Neuronal stem cell (in vitro differentiated cells): ENCODE measurements around the gene EIF2B2.

Experiments
- DNase-seq: peaks from one replicate; pipeline ENCODE4 v3.0.0-alpha.2; 2013; ENCODE audit warnings: low spot score
- H2AFZ ChIP-seq: one replicate; pipeline ENCODE4 v1.6.1; 2013; ENCODE audit warnings: mild to moderate bottlenecking, low read length, inconsistent platforms
- H2AK5ac ChIP-seq: 2 replicates; pipeline ENCODE4 v1.6.1; 2013; ENCODE audit warnings: low read depth, mild to moderate bottlenecking, inconsistent platforms, low read length, moderate library complexity, mixed read lengths
- H2BK120ac ChIP-seq: 2 replicates; pipeline ENCODE4 v1.6.1; 2013; ENCODE audit warnings: low read depth, mild to moderate bottlenecking, inconsistent platforms, low read length, moderate library complexity, mixed read lengths
- H2BK12ac ChIP-seq: one replicate; pipeline ENCODE4 v1.6.1; 2013; ENCODE audit warnings: low read length, inconsistent platforms
- H2BK15ac ChIP-seq: 2 replicates; pipeline ENCODE4 v1.6.1; 2013; ENCODE audit warnings: mild to moderate bottlenecking, low read length, inconsistent platforms, mixed read lengths
- H2BK5ac ChIP-seq: one replicate; pipeline ENCODE4 v1.6.1; 2013; ENCODE audit warnings: inconsistent platforms, mild to moderate bottlenecking, low read length, moderate library complexity
- H3K14ac ChIP-seq: one replicate; pipeline ENCODE4 v1.6.1; 2013; ENCODE audit warnings: low read length, inconsistent platforms
- H3K18ac ChIP-seq: 2 replicates; pipeline ENCODE4 v1.6.1; 2013; ENCODE audit warnings: low read length, inconsistent platforms
- H3K23ac ChIP-seq: 2 replicates; pipeline ENCODE4 v1.6.1; 2013; ENCODE audit warnings: low read depth, mild to moderate bottlenecking, mixed read lengths, low read length, inconsistent platforms; ENCODE audit not compliant: poor library complexity
- H3K27ac ChIP-seq: replicated peaks from 3 replicates; pipeline ENCODE4 v1.5.1; 2013; ENCODE audit warnings: low read length, inconsistent platforms
- H3K27me3 ChIP-seq, 3 experiments: 2 replicates each; pipeline ENCODE4 v1.6.1; 2013; ENCODE audit warnings: low read length in 3 of 3, mild to moderate bottlenecking in 2 of 3, inconsistent platforms in 1 of 3, low read depth in 1 of 3, mixed read lengths in 1 of 3, moderate library complexity in 1 of 3; ENCODE audit not compliant: control insufficient read depth in 3 of 3, insufficient read depth in 3 of 3
- H3K36me3 ChIP-seq, 2 donors: replicated peaks in 1 of 2; 2 replicates each; pipeline ENCODE4 v1.6.1; 2013; ENCODE audit warnings: low read length in 2 of 2; ENCODE audit not compliant: control insufficient read depth in 2 of 2, insufficient read depth in 2 of 2
- H3K4ac ChIP-seq: 2 replicates; pipeline ENCODE4 v1.6.1; 2013; ENCODE audit warnings: inconsistent platforms, mild to moderate bottlenecking, low read length, moderate library complexity
- H3K4me1 ChIP-seq, 2 donors: 1 replicate in 1 of 2; 2 replicates in 1 of 2; pipeline ENCODE4 v1.6.1; 2013; ENCODE audit warnings: low read length in 2 of 2, low read depth in 1 of 2; ENCODE audit not compliant: control insufficient read depth in 2 of 2, insufficient read depth in 1 of 2
- H3K4me2 ChIP-seq: one replicate; pipeline ENCODE4 v1.6.1; 2013; ENCODE audit warnings: mild to moderate bottlenecking, low read length, inconsistent platforms; ENCODE audit not compliant: insufficient read depth, poor library complexity, severe bottlenecking
- H3K4me3 ChIP-seq, 2 donors: 2 replicates each; pipeline ENCODE4 v1.5.1; 2013; ENCODE audit warnings: low read length in 2 of 2, mild to moderate bottlenecking in 2 of 2, inconsistent platforms in 1 of 2, moderate library complexity in 1 of 2
- H3K79me1 ChIP-seq: one replicate; pipeline ENCODE4 v1.6.1; 2013; ENCODE audit warnings: low read depth, mild to moderate bottlenecking, inconsistent platforms, low read length, moderate library complexity
- H3K9ac ChIP-seq: one replicate; pipeline ENCODE4 v1.6.1; 2013; ENCODE audit warnings: mild to moderate bottlenecking, low read depth, low read length, inconsistent platforms; ENCODE audit not compliant: poor library complexity
- H3K9me3 ChIP-seq, 2 donors: replicated peaks in 1 of 2; 2 replicates each; pipeline versions ENCODE3 to v1.6.1; 2013; ENCODE audit warnings: low read length in 2 of 2, mild to moderate bottlenecking in 2 of 2, inconsistent platforms in 1 of 2, low read depth in 1 of 2, mixed read lengths in 1 of 2, moderate library complexity in 1 of 2; ENCODE audit not compliant: control insufficient read depth in 2 of 2, insufficient read depth in 1 of 2
- H4K8ac ChIP-seq: one replicate; pipeline ENCODE4 v1.6.1; 2013; ENCODE audit warnings: low read depth, mild to moderate bottlenecking, inconsistent platforms, low read length, moderate library complexity
- H4K91ac ChIP-seq: one replicate; pipeline ENCODE4 v1.6.1; 2013; ENCODE audit warnings: low read length, low read depth, mild to moderate bottlenecking, inconsistent platforms; ENCODE audit not compliant: poor library complexity
- WGBS, 2 donors: extraction: QIAGEN DNeasy Blood & Tissue Kit; methylation state at CpG; one replicate each; pipeline ENCODE4 v1.1.7; 2013; ENCODE audit warnings: missing lambda C conversion rate in 2 of 2, mixed read lengths in 1 of 2; ENCODE audit not compliant: insufficient read length in 2 of 2, insufficient replicate concordance in 1 of 2; ENCODE audit errors: extremely low coverage in 2 of 2; 5-methylcytosine and 5-hydroxymethylcytosine counted together

Gene EIF2B2

DNA sequence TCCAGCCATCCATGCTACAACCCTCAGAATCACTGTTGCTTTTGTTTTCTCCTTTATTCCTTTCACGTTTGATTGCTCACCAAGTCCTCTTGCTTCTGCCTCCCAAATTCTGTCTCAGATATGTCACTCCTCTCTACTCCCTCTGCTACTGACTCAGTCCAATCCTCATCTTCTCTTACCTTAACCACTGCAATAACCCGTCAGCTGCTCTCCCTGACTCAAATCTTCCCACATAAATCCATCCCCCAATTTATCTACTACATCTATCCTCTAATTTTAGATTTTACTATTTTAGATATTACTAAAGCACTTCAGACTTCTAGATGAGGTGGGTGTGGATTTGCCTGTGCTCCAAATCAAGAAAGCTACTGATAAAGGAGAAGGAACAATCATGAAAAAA lies 23.2 kb downstream of the EIF2B2 start:
- Histone ChIP-seq H3K23ac (no peak overlapping the region), H2AFZ (no peak overlapping the region), H3K27ac (no peak overlapping the region), H2AK5ac (no peak overlapping the region), H3K4me3 (no peak overlapping the region), H3K27me3 (no peaks in the 10 kb centered on the region), H3K4ac (no peak overlapping the region), H4K91ac (no peak overlapping the region), H2BK15ac (no peak overlapping the region), H3K9me3 (peaks cover 0 to 3% of the 10 kb centered on the region in 2 donors), H2BK5ac (no peak overlapping the region), H3K18ac (no peak overlapping the region), H3K9ac (no peak overlapping the region), H4K8ac (no peak overlapping the region), H3K14ac (no peak overlapping the region), H2BK12ac (no peak overlapping the region), H3K36me3 (peaks cover 9 to 10% of the 10 kb centered on the region in 2 donors), H3K79me1 (no peaks in the 10 kb centered on the region), H3K4me1 (no peaks in the 10 kb centered on the region), H2BK120ac (no peak overlapping the region), H3K4me2 (no peak overlapping the region)
- no peak for DNase-seq
- WGBS, 2 donors, result 100% methylated on average over 1 of the region's 2 CpGs

DNA sequence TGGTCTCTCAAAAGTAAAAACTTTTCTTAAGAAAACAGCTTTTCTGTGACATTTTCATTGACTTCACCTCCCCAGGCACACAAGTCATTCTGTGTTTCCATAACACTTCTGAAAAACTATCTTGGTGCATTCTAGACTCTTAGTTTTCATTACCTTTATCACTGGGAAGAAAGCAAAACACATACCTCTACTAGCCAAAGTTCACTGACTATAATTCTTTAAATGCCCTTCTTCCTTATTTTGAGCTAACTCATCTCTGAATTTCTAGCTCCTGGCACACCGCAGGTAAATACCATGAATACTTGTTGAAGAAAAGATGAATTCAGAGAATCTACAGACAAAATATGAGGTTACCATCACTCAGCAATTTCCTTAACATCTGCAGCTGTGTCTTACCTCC lies 27.4 kb downstream of the EIF2B2 start:
- Histone ChIP-seq H3K18ac (no peak overlapping the region), H4K91ac (no peak overlapping the region)
- WGBS, 2 donors, result no CpG with 5 or more reads among the region's 1 CpG

DNA sequence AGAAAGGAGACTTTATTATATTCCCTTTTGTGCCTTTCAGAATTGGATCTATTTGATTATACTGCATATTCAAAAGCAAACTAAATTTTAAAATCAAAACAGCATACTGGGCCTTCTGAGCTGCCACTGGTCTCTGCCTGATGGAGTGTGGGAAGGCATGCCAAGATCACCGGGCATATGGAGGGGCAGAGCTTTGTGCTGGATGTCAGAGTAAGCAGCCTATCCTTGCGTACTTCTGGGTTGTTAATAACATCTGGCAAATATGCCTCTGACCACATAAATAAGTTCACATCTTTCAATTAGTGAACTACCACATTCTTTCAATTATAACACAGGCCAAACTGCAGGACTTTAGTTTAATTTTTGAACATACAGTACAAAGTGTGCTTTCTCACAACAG lies 30.2 kb downstream of the EIF2B2 start:
- Histone ChIP-seq H3K14ac (no peak overlapping the region), H3K36me3 (peaks cover 4 to 9% of the 10 kb centered on the region in 2 donors), H2BK120ac (no peak overlapping the region), H3K4me2 (no peak overlapping the region), H3K23ac (no peak overlapping the region), H4K91ac (no peak overlapping the region), H2BK12ac (no peak overlapping the region), H3K79me1 (no peaks in the 10 kb centered on the region), H3K9ac (no peak overlapping the region), H3K18ac (no peak overlapping the region), H3K4me3 (no peak overlapping the region), H3K9me3 (no peaks in the 10 kb centered on the region), H2AFZ (no peak overlapping the region), H2BK5ac (no peak overlapping the region), H3K4ac (no peak overlapping the region), H2BK15ac (no peak overlapping the region), H3K27me3 (no peaks in the 10 kb centered on the region), H3K27ac (no peak overlapping the region), H4K8ac (no peak overlapping the region), H2AK5ac (no peak overlapping the region), H3K4me1 (no peaks in the 10 kb centered on the region)
- no peak for DNase-seq
- WGBS, 2 donors, result no CpG with 5 or more reads among the region's 2 CpGs

More for the DNA sequence above, 27.4 kb downstream of the EIF2B2 start:
- no peak overlapping the region for H2BK5ac ChIP-seq
- no peak overlapping the region for H3K27ac ChIP-seq
- no peak overlapping the region for H3K14ac ChIP-seq
- no peak overlapping the region for H3K4me3 ChIP-seq
- H3K4me2 ChIP-seq, result no peak overlapping the region
- H3K36me3 ChIP-seq, result peaks cover 6 to 9% of the 10 kb centered on the region in 2 donors
- H3K79me1 ChIP-seq, result no peaks in the 10 kb centered on the region
- no peak overlapping the region for H3K9ac ChIP-seq
- H2BK120ac ChIP-seq, result no peak overlapping the region
- H3K4me1 ChIP-seq, result no peaks in the 10 kb centered on the region
- no peak overlapping the region for H2BK15ac ChIP-seq
- no peak overlapping the region for H2AK5ac ChIP-seq
- no peak for DNase-seq
- H2BK12ac ChIP-seq, result no peak overlapping the region
- no peak overlapping the region for H3K4ac ChIP-seq
- no peaks in the 10 kb centered on the region for H3K27me3 ChIP-seq
- H3K9me3 ChIP-seq, result no peaks in the 10 kb centered on the region
- no peak overlapping the region for H4K8ac ChIP-seq
- H2AFZ ChIP-seq, result no peak overlapping the region
- no peak overlapping the region for H3K23ac ChIP-seq

DNA sequence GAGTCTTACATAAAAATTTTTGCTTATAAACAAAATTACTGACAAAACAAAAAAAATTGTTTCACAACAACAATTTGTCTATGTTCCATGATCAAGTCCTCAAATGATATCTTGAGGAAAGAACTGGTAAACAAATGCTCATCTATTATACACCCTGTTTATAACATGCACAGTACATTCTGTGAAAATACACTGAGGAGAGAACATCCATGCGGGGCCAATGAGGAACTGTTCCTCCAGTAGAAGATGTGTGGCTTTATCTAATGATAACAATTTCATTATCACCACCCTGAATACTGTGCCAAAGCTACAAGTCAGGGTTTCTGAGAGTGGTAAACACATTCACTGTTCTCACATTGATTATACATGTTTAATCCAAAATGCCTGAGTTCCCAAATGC lies 37.8 kb downstream of the EIF2B2 start:
- Histone ChIP-seq H3K4me1 (no peaks in the 10 kb centered on the region), H3K27ac (no peak overlapping the region), H2BK5ac (no peak overlapping the region), H3K4ac (no peak overlapping the region), H2BK15ac (no peak overlapping the region), H4K8ac (no peak overlapping the region), H3K79me1 (no peaks in the 10 kb centered on the region), H3K9ac (no peak overlapping the region), H3K14ac (no peak overlapping the region), H2BK120ac (no peak overlapping the region), H3K9me3 (no peaks in the 10 kb centered on the region), H2BK12ac (no peak overlapping the region), H4K91ac (no peak overlapping the region), H3K18ac (no peak overlapping the region), H3K27me3 (no peaks in the 10 kb centered on the region), H3K23ac (no peak overlapping the region), H3K4me3 (no peak overlapping the region), H2AFZ (no peak overlapping the region), H2AK5ac (no peak overlapping the region), H3K36me3 (peaks cover 1 to 5% of the 10 kb centered on the region in 2 donors), H3K4me2 (no peak overlapping the region)
- DNase-seq, result no peak
- no CpG with 5 or more reads among the region's 1 CpG for WGBS, 2 donors
